Spleen (tissue), 11 donors: ENCODE results near the gene GRIK4. TPM values are rescaled to one million over a fixed set of nuclear protein-coding genes. Genes with fewer than 3 reads are reported as not detected.

ENCODE experiments used
- DNase-seq: peaks from one replicate; pipeline ENCODE4 v3.0.0-alpha.2; 2020
- H3K27ac ChIP-seq, 8 donors: fragments of 200-600 bp; sonication (generic) in 7 of 8; 1 replicate in 4 of 8; 2 replicates in 4 of 8; pipeline versions ENCODE4 v1.5.0 to v1.8.0; 2016 to 2021; ENCODE audit warnings: inconsistent platforms in 4 of 8, mild to moderate bottlenecking in 4 of 8, moderate library complexity in 1 of 8
- H3K27me3 ChIP-seq, 7 donors: fragments of 200-600 bp; sonication (generic) in 6 of 7; replicated peaks in 1 of 7; 1 replicate in 4 of 7; 2 replicates in 3 of 7; pipeline versions ENCODE4 v1.5.0 to v1.8.0; 2016 to 2021; ENCODE audit warnings: inconsistent platforms in 3 of 7, mild to moderate bottlenecking in 1 of 7
- H3K36me3 ChIP-seq, 6 donors: fragments of 200-600 bp; sonication (generic) in 5 of 6; 1 replicate in 4 of 6; 2 replicates in 2 of 6; pipeline versions ENCODE4 v1.5.0 to v1.8.0; 2016 to 2021; ENCODE audit warnings: inconsistent platforms in 2 of 6
- H3K4me1 ChIP-seq, 6 donors: fragments of 200-600 bp; sonication (generic) in 5 of 6; 1 replicate in 3 of 6; 2 replicates in 3 of 6; pipeline versions ENCODE4 v1.5.0 to v1.8.0; 2016 to 2021; ENCODE audit warnings: inconsistent platforms in 3 of 6
- H3K4me3 ChIP-seq, 8 donors: fragments of 200-600 bp; sonication (generic) in 7 of 8; 1 replicate in 4 of 8; 2 replicates in 4 of 8; pipeline versions ENCODE4 v1.5.0 to v1.8.0; 2016 to 2021; ENCODE audit warnings: inconsistent platforms in 4 of 8, mild to moderate bottlenecking in 4 of 8, moderate library complexity in 2 of 8
- H3K9me3 ChIP-seq, 8 donors: fragments of 200-600 bp; sonication (generic) in 7 of 8; 1 replicate in 4 of 8; 2 replicates in 4 of 8; pipeline versions ENCODE4 v1.5.0 to v1.8.0; 2016 to 2021; ENCODE audit warnings: inconsistent platforms in 4 of 8
- POLR2A ChIP-seq, 3 donors: fragments of 450-650 bp; IDR thresholded peaks; one replicate each; pipeline ENCODE4 v1.5.1; 2017; ENCODE audit warnings: antibody characterized with exemption in 3 of 3, mild to moderate bottlenecking in 1 of 3
- POLR2AphosphoS5 ChIP-seq, 3 donors: sonication (generic); formaldehyde crosslinking; IDR thresholded peaks; one replicate each; pipeline ENCODE4 v1.5.1; 2017; ENCODE audit warnings: antibody characterized with exemption in 3 of 3
- WGBS, 5 donors: extraction: QIAGEN DNeasy Blood & Tissue Kit in 3 of 5; methylation state at CpG; one replicate each; pipeline versions ENCODE4 v1.1.5 to v1.1.7; 2013 to 2018; 5-methylcytosine and 5-hydroxymethylcytosine counted together
- intact Hi-C: fragments of 100-400 bp; cut with DNase I; formaldehyde crosslinking; loops from one replicate; pipeline ENCODE4 v1.15.0; 2023; ENCODE audit warnings: low total_unique reads
- polyA plus RNA-seq, 3 donors: library from polyadenylated mRNA; stranded (reverse); fragments of 200-250 nt; gene quantifications; one replicate each; pipeline ENCODE4 v1.2.1, GENCODE V29; 2013
- total RNA-seq, 7 donors: library from RNA; depleted of rRNA in 3 of 7; stranded (reverse); fragments of >200 nt in 3 of 7; fragmentation: NEBNext Ultra II Directional in 4 of 7; extraction: Animal tissue kit (Norgen Biotek cat#: 25700) in 4 of 7; gene quantifications; one replicate each; pipeline versions ENCODE4 v1.1.0 to v1.2.1, GENCODE V29; 2016 to 2021
- TF ChIP-seq, protein P1 (sequence below), 11 experiments: fragments of 200-600 bp in 7 of 11; fragments of 450-650 bp in 4 of 11; sonication (generic) in 4 of 11; IDR thresholded peaks in 8 of 11; conservative IDR thresholded peaks in 3 of 11; 1 replicate in 7 of 11; 2 replicates in 4 of 11; pipeline versions ENCODE4 v1.4.0 to v1.8.0; 2016 to 2021; ENCODE audit warnings: antibody characterized with exemption in 11 of 11, inconsistent platforms in 4 of 11, mild to moderate bottlenecking in 1 of 11
- donor health status: healthy with polysubstance abuse.
- donor health status: DM: no; HTN: no; CAD: no; lungs with moderate emphysema.
- donor health status: DM: no; HTN: no; CAD: no.
- donor health status: Bipolar disorder and iron deficiency.
- donor health status: healthy.
- donor health status: DM: no; HTN: no; CAD: no.
- donor health status: DM: yes; HTN: yes; CAD: no.

The GRIK4 gene
- total and polyA plus RNA-seq, 10 donors: 0.04 to 2.4 (median 0.59) TPM

DNA sequence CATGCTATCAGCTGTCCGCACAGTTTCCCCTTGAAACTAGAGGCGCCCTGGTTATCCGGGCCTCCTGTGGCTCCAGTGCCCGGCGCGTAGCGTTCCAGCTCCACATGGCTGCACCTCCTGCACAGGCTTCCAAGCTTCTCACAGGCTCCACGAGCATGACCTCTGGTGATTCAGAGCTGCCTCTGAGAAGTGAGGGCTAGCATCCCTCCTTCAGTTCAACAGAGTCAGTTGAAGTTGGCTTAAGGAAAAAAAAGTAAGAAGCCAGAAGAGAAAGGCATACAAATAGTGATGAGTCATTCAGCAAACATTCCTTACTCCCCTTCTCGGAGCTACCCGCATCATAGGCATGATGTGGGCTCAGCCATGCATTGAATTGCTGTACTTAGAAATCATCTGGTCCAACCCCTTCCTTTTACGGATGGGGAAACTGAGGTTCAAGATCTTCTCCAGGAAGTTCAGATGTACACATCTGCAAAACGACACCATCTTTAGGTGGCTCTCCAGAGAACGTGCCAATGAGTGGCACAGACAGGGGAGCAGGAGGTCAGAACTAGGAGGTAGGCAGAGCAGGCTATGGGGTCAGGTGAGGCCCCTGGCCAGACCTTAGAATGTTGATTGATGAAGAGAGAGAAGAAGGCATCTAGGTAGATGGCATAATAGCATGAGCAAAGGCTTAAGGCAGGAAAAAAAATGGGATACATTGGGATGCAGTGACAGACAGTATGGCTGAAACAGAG lies 296.0 kb downstream of the GRIK4 start:
- no peak overlapping the region for H3K27ac ChIP-seq
- intact Hi-C loops: loop anchor here (10.0 kb wide), 1 partner anchor 293 kb away; the partner anchor contains the start of gene GRIK4
- no peaks in the 10 kb centered on the region for H3K9me3 ChIP-seq
- H3K4me1 ChIP-seq: peaks cover 0 to 5% (median 0%) of the 10 kb centered on the region in 6 donors
- 79 to 87% (median 80%) methylated on average over 13 of the region's 13 CpGs for WGBS, 5 donors
- H3K36me3 ChIP-seq: no peaks in the 10 kb centered on the region
- TF ChIP-seq, protein P1, sequence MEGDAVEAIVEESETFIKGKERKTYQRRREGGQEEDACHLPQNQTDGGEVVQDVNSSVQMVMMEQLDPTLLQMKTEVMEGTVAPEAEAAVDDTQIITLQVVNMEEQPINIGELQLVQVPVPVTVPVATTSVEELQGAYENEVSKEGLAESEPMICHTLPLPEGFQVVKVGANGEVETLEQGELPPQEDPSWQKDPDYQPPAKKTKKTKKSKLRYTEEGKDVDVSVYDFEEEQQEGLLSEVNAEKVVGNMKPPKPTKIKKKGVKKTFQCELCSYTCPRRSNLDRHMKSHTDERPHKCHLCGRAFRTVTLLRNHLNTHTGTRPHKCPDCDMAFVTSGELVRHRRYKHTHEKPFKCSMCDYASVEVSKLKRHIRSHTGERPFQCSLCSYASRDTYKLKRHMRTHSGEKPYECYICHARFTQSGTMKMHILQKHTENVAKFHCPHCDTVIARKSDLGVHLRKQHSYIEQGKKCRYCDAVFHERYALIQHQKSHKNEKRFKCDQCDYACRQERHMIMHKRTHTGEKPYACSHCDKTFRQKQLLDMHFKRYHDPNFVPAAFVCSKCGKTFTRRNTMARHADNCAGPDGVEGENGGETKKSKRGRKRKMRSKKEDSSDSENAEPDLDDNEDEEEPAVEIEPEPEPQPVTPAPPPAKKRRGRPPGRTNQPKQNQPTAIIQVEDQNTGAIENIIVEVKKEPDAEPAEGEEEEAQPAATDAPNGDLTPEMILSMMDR (IDR thresholded peaks at IDR 0.05 in 8 of 11, conservative IDR thresholded peaks at IDR 0.05 in 3 of 11): no peak
- TF ChIP-seq POLR2AphosphoS5 (IDR thresholded peaks at IDR 0.05): no peak
- no peak for TF ChIP-seq POLR2A (IDR thresholded peaks at IDR 0.05)
- H3K27me3 ChIP-seq: peaks cover 0 to 42% (median 3%) of the 10 kb centered on the region in 7 donors
- no peak for DNase-seq
- H3K4me3 ChIP-seq: no peak overlapping the region

DNA sequence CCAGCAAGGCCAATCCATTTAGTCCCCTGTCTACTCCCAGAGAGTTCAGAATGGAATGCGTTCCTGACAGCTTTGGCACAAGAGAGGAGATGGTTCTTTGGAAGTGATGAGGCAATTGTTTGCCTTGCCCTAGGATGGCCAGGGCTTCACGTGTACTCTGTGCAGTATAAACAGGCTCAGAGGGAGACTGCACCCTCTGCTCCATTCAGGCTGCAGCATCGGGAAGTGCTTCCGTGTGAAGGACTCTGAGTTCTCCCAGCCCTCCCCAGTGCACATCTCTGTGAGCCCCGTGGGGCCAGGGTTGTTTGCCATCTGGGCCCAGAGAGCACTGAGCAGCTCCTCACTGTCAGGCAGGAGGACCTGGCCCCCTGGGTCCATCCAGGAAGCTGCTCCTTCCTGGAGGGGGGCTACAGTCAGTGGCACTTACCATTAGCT lies 297.1 kb downstream of the GRIK4 start:
- peaks cover 0 to 40% (median 3%) of the 10 kb centered on the region in 7 donors for H3K27me3 ChIP-seq
- intact Hi-C loops: loop anchor here (10.0 kb wide), 1 partner anchor 294 kb away; the partner anchor contains the start of gene GRIK4
- 45 to 58% (median 54%) methylated on average over 5 of the region's 5 CpGs for WGBS, 5 donors
- no peaks in the 10 kb centered on the region for H3K9me3 ChIP-seq
- H3K4me1 ChIP-seq: peaks cover 0 to 5% (median 0%) of the 10 kb centered on the region in 6 donors
- no peak overlapping the region for H3K27ac ChIP-seq
- no peak overlapping the region for H3K4me3 ChIP-seq
- TF ChIP-seq POLR2A (IDR thresholded peaks at IDR 0.05): no peak
- TF ChIP-seq, protein P1 (IDR thresholded peaks at IDR 0.05 in 8 of 11, conservative IDR thresholded peaks at IDR 0.05 in 3 of 11): no peak
- no peak for TF ChIP-seq POLR2AphosphoS5 (IDR thresholded peaks at IDR 0.05)
- no peak for DNase-seq
- H3K36me3 ChIP-seq: no peaks in the 10 kb centered on the region

DNA sequence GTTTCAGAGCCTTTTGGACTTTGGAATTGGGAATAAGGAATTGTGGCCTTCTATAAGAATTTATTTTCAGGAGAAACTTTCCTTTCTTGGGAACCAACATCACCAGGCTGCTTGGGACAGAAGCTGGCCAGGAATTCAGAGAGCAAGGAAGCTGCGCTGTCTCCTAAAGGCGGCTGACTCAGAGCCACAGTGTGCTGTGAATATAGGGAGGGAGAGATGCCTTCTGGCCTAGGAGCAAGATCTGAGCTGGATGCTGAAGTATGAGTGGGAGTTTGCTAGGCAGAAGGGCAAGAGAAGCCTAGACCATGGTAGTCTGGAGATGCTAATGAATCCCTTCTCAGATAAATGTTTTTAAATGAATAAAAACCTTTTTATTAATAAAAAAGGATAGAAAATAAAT lies 298.7 kb downstream of the GRIK4 start:
- Histone ChIP-seq H3K4me3 (no peak overlapping the region), H3K36me3 (no peaks in the 10 kb centered on the region), H3K4me1 (peaks cover 0 to 5% (median 0%) of the 10 kb centered on the region in 6 donors), H3K27ac (no peak overlapping the region), H3K27me3 (peaks cover 0 to 38% (median 3%) of the 10 kb centered on the region in 7 donors), H3K9me3 (no peaks in the 10 kb centered on the region)
- DNase-seq: no peak
- WGBS, 5 donors: 83 to 94% (median 93%) methylated on average over 2 of the region's 2 CpGs
- intact Hi-C loops: no loop called here
- TF ChIP-seq, protein P1 (IDR thresholded peaks at IDR 0.05 in 8 of 11, conservative IDR thresholded peaks at IDR 0.05 in 3 of 11): no peak
- TF ChIP-seq POLR2AphosphoS5 (IDR thresholded peaks at IDR 0.05): no peak
- no peak for TF ChIP-seq POLR2A (IDR thresholded peaks at IDR 0.05)

DNA sequence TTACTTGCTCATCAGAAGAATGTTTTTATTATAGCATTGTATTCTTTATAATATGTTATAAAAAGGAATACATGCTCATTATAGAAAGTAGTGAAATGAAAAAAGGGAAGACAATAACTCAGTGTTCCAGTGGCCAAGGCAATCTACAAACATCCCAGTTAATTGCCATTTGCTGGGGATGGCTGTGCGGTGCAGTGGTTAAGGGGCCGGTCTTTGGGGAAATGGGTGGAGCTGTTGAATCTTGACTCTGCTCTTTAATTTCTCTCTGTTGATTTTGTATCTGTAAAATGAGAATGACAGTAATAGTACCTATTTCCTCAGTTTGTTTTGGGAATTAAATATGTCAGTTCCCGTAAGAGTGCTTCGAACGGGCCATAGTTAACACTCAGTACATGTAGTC lies 299.7 kb downstream of the GRIK4 start:
- Histone ChIP-seq H3K27ac (no peak overlapping the region), H3K4me3 (no peak overlapping the region), H3K36me3 (no peaks in the 10 kb centered on the region), H3K27me3 (peaks cover 0 to 45% (median 0%) of the 10 kb centered on the region in 7 donors), H3K4me1 (peaks cover 0 to 3% (median 0%) of the 10 kb centered on the region in 6 donors), H3K9me3 (no peaks in the 10 kb centered on the region)
- TF ChIP-seq POLR2A (IDR thresholded peaks at IDR 0.05) (no peak), POLR2AphosphoS5 (IDR thresholded peaks at IDR 0.05) (no peak)
- TF ChIP-seq, protein P1 (IDR thresholded peaks at IDR 0.05 in 8 of 11, conservative IDR thresholded peaks at IDR 0.05 in 3 of 11): no peak
- WGBS, 5 donors: 90 to 97% (median 96%) methylated on average over 5 of the region's 5 CpGs
- intact Hi-C loops: no loop called here
- no peak for DNase-seq
